Natural killer cell (primary cell): ENCODE results near the gene KCNH3. TPM values are rescaled to one million over a fixed set of nuclear protein-coding genes. Genes with fewer than 3 reads are reported as not detected.

Experiments
- ATAC-seq, 3 donors: fragments of 150-1000 bp in 2 of 3; fragments of 200-7000 bp in 1 of 3; cut with Tn5 transposase; 1 replicate in 1 of 3; 2 replicates in 2 of 3; pipeline ENCODE4 v1.10.0; 2021; ENCODE audit warnings: mild to moderate bottlenecking in 2 of 3, moderate library complexity in 2 of 3
- DNase-seq, 2 donors: peaks; one replicate each; pipeline versions ENCODE4 v3.0.0 to v3.0.0-alpha.2; 2013 to 2021; ENCODE audit warnings: mixed read lengths in 1 of 2
- H3K27ac ChIP-seq: one replicate; pipeline ENCODE4 v1.5.1; 2013; ENCODE audit warnings: mild to moderate bottlenecking, low read length
- H3K27me3 ChIP-seq: one replicate; pipeline ENCODE4 v1.6.1; 2013; ENCODE audit warnings: low read length; ENCODE audit not compliant: control insufficient read depth, insufficient read depth
- H3K36me3 ChIP-seq: one replicate; pipeline ENCODE4 v1.6.1; 2013; ENCODE audit warnings: low read length; ENCODE audit not compliant: control insufficient read depth, insufficient read depth
- H3K4me1 ChIP-seq: one replicate; pipeline ENCODE4 v1.6.1; 2013; ENCODE audit warnings: low read length; ENCODE audit not compliant: control insufficient read depth, insufficient read depth
- H3K4me3 ChIP-seq: one replicate; pipeline ENCODE4 v1.5.1; 2013; ENCODE audit warnings: low read length
- H3K9me3 ChIP-seq: one replicate; pipeline ENCODE4 v1.6.1; 2013; ENCODE audit warnings: low read length; ENCODE audit not compliant: control insufficient read depth, insufficient read depth
- H3K27ac Mint-ChIP-seq, 2 donors: one replicate each; pipeline ENCODE4 v1.8.0; 2022; ENCODE audit warnings: mild to moderate bottlenecking in 2 of 2, mixed read lengths in 2 of 2, moderate library complexity in 1 of 2
- H3K27me3 Mint-ChIP-seq, 2 donors: one replicate each; pipeline ENCODE4 v1.8.0; 2022; ENCODE audit warnings: low read depth in 2 of 2, mixed read lengths in 2 of 2
- H3K36me3 Mint-ChIP-seq: one replicate; pipeline ENCODE4 v1.8.0; 2022; ENCODE audit warnings: mixed read lengths
- H3K4me1 Mint-ChIP-seq, 2 donors: one replicate each; pipeline ENCODE4 v1.8.0; 2022; ENCODE audit warnings: mixed read lengths in 2 of 2
- H3K4me3 Mint-ChIP-seq: one replicate; pipeline ENCODE4 v1.8.0; 2022; ENCODE audit warnings: mild to moderate bottlenecking, moderate library complexity, mixed read lengths
- H3K9me3 Mint-ChIP-seq, 2 donors: one replicate each; pipeline ENCODE4 v1.8.0; 2022; ENCODE audit warnings: mixed read lengths in 2 of 2
- CTCF ChIP-seq: fragments of 200-600 bp; IDR thresholded peaks from one replicate; pipeline ENCODE4 v1.8.0; 2022; ENCODE audit warnings: antibody characterized with exemption
- WGBS: methylation state at CpG from one replicate; pipeline ENCODE4 v1.1.7; 2013; ENCODE audit warnings: missing lambda C conversion rate; ENCODE audit not compliant: insufficient coverage; 5-methylcytosine and 5-hydroxymethylcytosine counted together
- intact Hi-C: fragments of 100-400 bp; cut with micrococcal nuclease; formaldehyde crosslinking; loops from one replicate; pipeline ENCODE4 v1.14.2; 2022
- total RNA-seq, 4 donors: library from RNA; stranded (reverse); fragments of 120-200 nt in 1 of 4; gene quantifications; one replicate each; pipeline versions ENCODE4 v1.2.3 to v1.2.4, GENCODE V29; 2013 to 2022

KCNH3 gene
- total RNA-seq, 3 donors from 2014 or later (not counting 1 experiment from before 2014, with no cell fraction given): 1.2 to 1.7 (median 1.6) TPM

- 98% methylated on average over 13 of the region's 13 CpGs for WGBS
- intact Hi-C loops: no loop called here
- no peaks in the 10 kb centered on the region for H3K36me3 Mint-ChIP-seq
- H3K9me3 Mint-ChIP-seq: no peaks in the 10 kb centered on the region
- no peak overlapping the region for H3K27ac Mint-ChIP-seq
- Histone ChIP-seq H3K4me3 (no peak overlapping the region), H3K27me3 (no peaks in the 10 kb centered on the region), H3K27ac (no peak overlapping the region), H3K36me3 (peaks cover 3% of the 10 kb centered on the region), H3K4me1 (no peaks in the 10 kb centered on the region), H3K9me3 (no peaks in the 10 kb centered on the region)
- no peak for DNase-seq
- ATAC-seq: no peak
- peaks cover 0 to 13% of the 10 kb centered on the region in 2 donors for H3K4me1 Mint-ChIP-seq
- TF ChIP-seq CTCF: no peak
- no peak overlapping the region for H3K4me3 Mint-ChIP-seq
- H3K27me3 Mint-ChIP-seq: no peaks in the 10 kb centered on the region
Measured at GRCh38 chr12:49583366-49584094, 44.7 kb downstream of the KCNH3 start.

- intact Hi-C loops: no loop called here
- Mint-ChIP-seq H3K9me3 (no peaks in the 10 kb centered on the region), H3K4me3 (no peak overlapping the region), H3K27ac (no peak overlapping the region), H3K4me1 (peaks cover 0 to 13% of the 10 kb centered on the region in 2 donors), H3K36me3 (no peaks in the 10 kb centered on the region), H3K27me3 (no peaks in the 10 kb centered on the region)
- Histone ChIP-seq H3K9me3 (no peaks in the 10 kb centered on the region), H3K4me3 (no peak overlapping the region), H3K36me3 (peaks cover 3% of the 10 kb centered on the region), H3K4me1 (no peaks in the 10 kb centered on the region), H3K27ac (no peak overlapping the region), H3K27me3 (no peaks in the 10 kb centered on the region)
- DNase-seq (no peak), ATAC-seq (no peak)
- TF ChIP-seq CTCF: no peak
- 92% methylated on average over 7 of the region's 7 CpGs for WGBS
Measured at GRCh38 chr12:49584591-49584990, 45.8 kb downstream of the KCNH3 start.

- DNase-seq: no peak
- intact Hi-C loops: no loop called here
- H3K4me3 ChIP-seq: no peak overlapping the region
- no peak overlapping the region for H3K4me3 Mint-ChIP-seq
- H3K9me3 Mint-ChIP-seq: no peaks in the 10 kb centered on the region
- H3K4me1 ChIP-seq: no peaks in the 10 kb centered on the region
- no peaks in the 10 kb centered on the region for H3K9me3 ChIP-seq
- no peak overlapping the region for H3K27ac ChIP-seq
- H3K36me3 Mint-ChIP-seq: no peaks in the 10 kb centered on the region
- peaks cover 0 to 7% of the 10 kb centered on the region in 2 donors for H3K4me1 Mint-ChIP-seq
- WGBS: 96% methylated on average over 16 of the region's 16 CpGs
- H3K27ac Mint-ChIP-seq: no peak overlapping the region
- H3K36me3 ChIP-seq: peaks cover 3% of the 10 kb centered on the region
- no peak for TF ChIP-seq CTCF
- no peaks in the 10 kb centered on the region for H3K27me3 ChIP-seq
- no peaks in the 10 kb centered on the region for H3K27me3 Mint-ChIP-seq
- no peak for ATAC-seq
Measured at GRCh38 chr12:49585477-49586459, 46.9 kb downstream of the KCNH3 start.
